SU-DHL-6 (cell line): Measurements from ENCODE around the gene TPO.

Experiments used
- CTCF ChIP-seq: fragments of 200-600 bp; sonication (generic); IDR thresholded peaks from one replicate; pipeline ENCODE4 v1.5.1; 2017; ENCODE audit warnings: antibody characterized with exemption, mild to moderate bottlenecking, low read length, moderate library complexity; ENCODE audit not compliant: insufficient read depth, poor library complexity, severe bottlenecking
- EZH2phosphoT487 ChIP-seq: fragments of 200-600 bp; sonication (generic), shearing (Covaris generic); conservative IDR thresholded peaks from 2 replicates; pipeline ENCODE4 v1.6.1; 2018; ENCODE audit warnings: mild to moderate bottlenecking, antibody characterized with exemption, low read length, moderate library complexity, mixed read lengths

- TF ChIP-seq CTCF (no peak), EZH2phosphoT487 (no peak)
Measured at GRCh38 chr2:1488851-1489250, 75.6 kb downstream of the TPO start.
